ENCODE data around the gene IL4R. TPM values are rescaled to one million over a fixed set of nuclear protein-coding genes. Genes with fewer than 3 reads are reported as not detected.
"Not testable (repeated sequence)": the region's sequence is repeated elsewhere in the genome, so short reads cannot be mapped to it uniquely, and the experiment has no call there.

Gene IL4R
- total RNA-seq, 1 donor from 2014 or later, result 6.8 TPM

DNA sequence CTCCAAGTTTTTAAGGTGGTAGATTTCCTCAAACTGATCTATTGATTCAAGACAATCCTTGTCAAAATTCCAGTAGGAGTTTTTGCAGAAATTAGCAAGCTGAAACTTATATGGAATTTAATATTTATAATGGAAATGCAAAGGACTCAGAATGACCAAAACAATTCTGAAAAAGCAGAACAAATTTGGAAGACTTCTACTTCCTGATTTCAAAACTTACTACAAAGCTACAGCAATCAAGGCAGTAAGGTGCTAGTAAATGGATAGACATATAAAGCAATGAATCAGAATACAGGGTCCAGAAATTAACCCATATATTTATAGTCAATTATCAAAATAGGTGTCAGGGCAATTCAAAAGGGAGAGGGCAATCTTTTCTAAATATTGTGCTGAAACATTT lies 76.4 kb downstream of the IL4R start:
- Mint-ChIP-seq H3K27me3 (ENCODE audit: low read depth) (peaks cover 27% of the 10 kb centered on the region), H3K27ac (no peak overlapping the region), H3K4me3 (no peak overlapping the region), H3K4me1 (no peaks in the 10 kb centered on the region), H3K36me3 (no peaks in the 10 kb centered on the region), H3K9me3 (peaks cover 36% of the 10 kb centered on the region)
- TF ChIP-seq, protein P1, sequence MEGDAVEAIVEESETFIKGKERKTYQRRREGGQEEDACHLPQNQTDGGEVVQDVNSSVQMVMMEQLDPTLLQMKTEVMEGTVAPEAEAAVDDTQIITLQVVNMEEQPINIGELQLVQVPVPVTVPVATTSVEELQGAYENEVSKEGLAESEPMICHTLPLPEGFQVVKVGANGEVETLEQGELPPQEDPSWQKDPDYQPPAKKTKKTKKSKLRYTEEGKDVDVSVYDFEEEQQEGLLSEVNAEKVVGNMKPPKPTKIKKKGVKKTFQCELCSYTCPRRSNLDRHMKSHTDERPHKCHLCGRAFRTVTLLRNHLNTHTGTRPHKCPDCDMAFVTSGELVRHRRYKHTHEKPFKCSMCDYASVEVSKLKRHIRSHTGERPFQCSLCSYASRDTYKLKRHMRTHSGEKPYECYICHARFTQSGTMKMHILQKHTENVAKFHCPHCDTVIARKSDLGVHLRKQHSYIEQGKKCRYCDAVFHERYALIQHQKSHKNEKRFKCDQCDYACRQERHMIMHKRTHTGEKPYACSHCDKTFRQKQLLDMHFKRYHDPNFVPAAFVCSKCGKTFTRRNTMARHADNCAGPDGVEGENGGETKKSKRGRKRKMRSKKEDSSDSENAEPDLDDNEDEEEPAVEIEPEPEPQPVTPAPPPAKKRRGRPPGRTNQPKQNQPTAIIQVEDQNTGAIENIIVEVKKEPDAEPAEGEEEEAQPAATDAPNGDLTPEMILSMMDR (IDR thresholded peaks at IDR 0.05; ENCODE audit: unreplicated experiment), result no peak
- DNase-seq (ENCODE audit: low spot score in 2 of 2, unreplicated experiment in 2 of 2), result no peak

DNA sequence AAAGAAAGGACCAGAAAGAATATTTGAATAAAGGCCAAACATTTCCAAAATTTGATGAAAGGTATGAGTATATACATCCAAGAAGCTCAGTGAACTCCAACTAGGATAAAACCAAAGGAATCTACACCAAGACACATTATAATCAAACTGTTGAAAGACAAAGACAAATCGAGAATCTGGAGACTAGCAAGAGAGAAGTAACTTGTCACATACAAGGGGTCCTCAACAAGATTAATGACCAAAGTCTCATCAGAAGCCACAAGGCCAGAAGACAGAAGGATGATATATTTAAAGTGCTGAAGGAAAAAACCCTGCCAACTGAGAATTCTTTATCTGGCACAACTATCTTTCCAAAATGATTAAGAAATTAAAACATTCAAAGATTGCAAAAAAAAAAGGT lies 78.9 kb downstream of the IL4R start:
- peaks cover 41% of the 10 kb centered on the region for H3K9me3 Mint-ChIP-seq
- TF ChIP-seq, protein P1 (IDR thresholded peaks at IDR 0.05; ENCODE audit: unreplicated experiment), result no peak
- H3K27me3 Mint-ChIP-seq (ENCODE audit: low read depth), result peaks cover 24% of the 10 kb centered on the region
- no peaks in the 10 kb centered on the region for H3K4me1 Mint-ChIP-seq
- no peak overlapping the region for H3K27ac Mint-ChIP-seq
- H3K4me3 Mint-ChIP-seq, result no peak overlapping the region
- no peak for DNase-seq (ENCODE audit: low spot score in 2 of 2, unreplicated experiment in 2 of 2)
- no peaks in the 10 kb centered on the region for H3K36me3 Mint-ChIP-seq

DNA sequence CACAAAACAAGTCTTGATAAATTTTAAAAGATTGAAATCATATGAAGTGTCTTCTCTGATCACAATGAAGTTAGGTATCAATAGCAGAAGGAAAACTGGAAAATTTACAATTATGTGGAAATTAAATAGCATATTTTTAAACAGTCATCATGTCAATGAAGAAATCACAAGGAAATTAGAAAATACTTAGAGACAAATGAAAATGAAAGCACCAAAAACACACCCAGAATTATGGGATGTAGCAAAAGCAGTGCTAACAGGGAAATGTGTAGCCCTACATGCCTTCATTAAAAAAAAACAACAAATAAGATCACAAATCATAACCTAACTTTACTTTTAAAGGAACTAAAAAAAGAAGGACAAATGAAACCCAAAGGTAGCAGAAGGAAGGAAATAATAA lies 80.7 kb downstream of the IL4R start:
- H3K9me3 Mint-ChIP-seq, result peaks cover 41% of the 10 kb centered on the region
- TF ChIP-seq, protein P1 (IDR thresholded peaks at IDR 0.05; ENCODE audit: unreplicated experiment), result no peak
- DNase-seq (ENCODE audit: low spot score in 2 of 2, unreplicated experiment in 2 of 2), result no peak
- H3K4me3 Mint-ChIP-seq, result no peak overlapping the region
- no peak overlapping the region for H3K27ac Mint-ChIP-seq
- peaks cover 13% of the 10 kb centered on the region for H3K27me3 Mint-ChIP-seq (ENCODE audit: low read depth)
- H3K36me3 Mint-ChIP-seq, result no peaks in the 10 kb centered on the region
- H3K4me1 Mint-ChIP-seq, result no peaks in the 10 kb centered on the region

DNA sequence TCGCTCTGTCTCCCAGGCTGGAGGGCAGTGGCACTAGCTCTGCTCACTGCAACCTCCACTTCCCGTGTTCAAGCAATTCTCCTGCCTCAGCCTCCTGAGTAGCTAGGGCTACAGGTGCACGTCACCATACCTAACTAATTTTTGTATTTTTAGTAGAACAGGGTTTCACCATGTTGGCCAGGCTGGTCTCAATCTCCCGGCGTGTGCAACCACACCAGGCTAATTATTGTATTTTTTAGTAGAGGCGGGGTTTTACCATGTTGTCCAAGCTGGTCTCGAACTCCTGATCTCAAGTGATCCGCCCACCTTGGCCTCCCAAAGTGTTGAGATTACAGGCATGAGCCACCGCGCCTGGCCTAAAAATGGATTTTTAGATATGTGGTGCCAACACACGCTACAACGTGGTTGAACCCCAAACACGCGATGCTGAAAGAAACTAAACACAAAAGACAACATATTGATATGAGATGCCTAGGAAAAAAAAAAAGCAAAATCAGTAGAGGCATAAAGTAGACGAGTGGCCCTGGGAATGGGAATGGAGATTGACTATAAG lies 84.6 kb downstream of the IL4R start:
- peaks cover 27% of the 10 kb centered on the region for H3K9me3 Mint-ChIP-seq
- peaks cover 18% of the 10 kb centered on the region for H3K27me3 Mint-ChIP-seq (ENCODE audit: low read depth)
- not testable (repeated sequence) for H3K36me3 Mint-ChIP-seq; H3K27ac Mint-ChIP-seq; DNase-seq (ENCODE audit: low spot score in 2 of 2, unreplicated experiment in 2 of 2); H3K4me1 Mint-ChIP-seq; H3K4me3 Mint-ChIP-seq

DNA sequence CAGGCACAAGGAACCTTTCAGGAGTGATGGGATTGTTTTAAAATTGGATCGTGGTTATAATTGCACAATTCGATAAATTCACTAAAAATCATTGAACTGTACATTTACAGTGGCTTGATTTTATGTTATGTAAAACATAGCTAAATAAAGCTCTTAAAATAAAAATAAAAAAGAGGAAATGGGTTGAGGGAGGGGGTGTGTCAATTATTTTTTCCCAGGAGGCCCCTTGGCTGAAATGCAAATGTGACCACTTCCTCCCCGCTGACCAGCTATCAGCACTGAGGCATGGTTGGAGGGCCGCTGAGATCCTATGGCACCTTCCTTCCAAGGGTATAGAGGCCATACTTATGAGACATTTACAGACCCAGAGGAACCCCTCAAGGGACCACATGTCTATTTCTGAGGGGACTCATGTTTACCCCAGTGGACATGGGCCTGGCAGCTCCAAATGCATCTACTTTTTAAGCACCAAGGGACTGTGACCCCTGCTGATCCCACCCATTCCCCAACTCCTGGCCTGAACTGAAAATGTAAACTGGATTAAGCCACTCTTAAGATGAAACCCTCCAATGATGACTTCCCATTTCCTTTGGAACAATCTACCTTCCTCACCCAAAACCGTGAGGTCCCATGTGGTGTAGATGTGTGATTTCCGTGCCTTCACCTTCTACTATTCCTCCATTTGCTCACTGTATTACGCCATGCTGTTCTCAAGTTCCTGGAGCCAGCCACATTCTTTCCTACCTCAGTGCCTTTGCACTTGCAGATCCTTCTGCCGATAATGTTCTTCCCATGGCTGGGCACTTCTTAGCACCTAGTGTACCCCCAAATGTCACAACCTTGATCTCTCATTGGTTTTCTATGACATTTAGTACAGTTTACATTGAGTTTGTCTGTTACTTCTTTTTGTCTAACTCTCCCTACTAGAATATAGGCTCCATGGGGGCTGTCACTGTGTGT lies 85.4 kb downstream of the IL4R start:
- peaks cover 23% of the 10 kb centered on the region for H3K9me3 Mint-ChIP-seq
- H3K27ac Mint-ChIP-seq, result no peak overlapping the region
- peaks cover 20% of the 10 kb centered on the region for H3K27me3 Mint-ChIP-seq (ENCODE audit: low read depth)
- TF ChIP-seq, protein P1 (IDR thresholded peaks at IDR 0.05; ENCODE audit: unreplicated experiment), result no peak
- H3K4me1 Mint-ChIP-seq, result peaks cover 2% of the 10 kb centered on the region
- no peaks in the 10 kb centered on the region for H3K36me3 Mint-ChIP-seq
- H3K4me3 Mint-ChIP-seq, result no peak overlapping the region
- DNase-seq (ENCODE audit: low spot score in 2 of 2, unreplicated experiment in 2 of 2), result no peak

DNA sequence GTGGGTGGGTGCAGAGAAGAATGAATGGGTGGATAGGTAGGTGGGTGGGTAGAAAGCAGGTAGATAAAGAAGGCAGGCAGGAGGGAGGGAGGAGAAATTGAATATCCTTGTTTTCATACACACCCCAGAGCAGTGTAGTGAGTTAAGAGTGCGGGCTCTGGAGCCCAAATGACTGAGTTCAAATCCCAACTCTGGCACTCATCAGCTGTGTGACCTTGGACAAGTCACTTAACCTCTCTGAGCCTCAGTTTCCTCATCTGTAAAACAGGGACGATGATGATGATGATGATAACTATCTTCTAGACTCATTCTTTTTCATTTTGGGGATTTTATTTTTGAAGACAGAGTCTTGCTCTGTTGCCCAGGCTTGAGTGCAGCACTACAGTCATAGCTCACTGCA lies 86.2 kb downstream of the IL4R start:
- H3K27me3 Mint-ChIP-seq (ENCODE audit: low read depth), result peaks cover 17% of the 10 kb centered on the region
- no peak for DNase-seq (ENCODE audit: low spot score in 2 of 2, unreplicated experiment in 2 of 2)
- no peak overlapping the region for H3K4me3 Mint-ChIP-seq
- H3K27ac Mint-ChIP-seq, result no peak overlapping the region
- H3K36me3 Mint-ChIP-seq, result no peaks in the 10 kb centered on the region
- TF ChIP-seq, protein P1 (IDR thresholded peaks at IDR 0.05; ENCODE audit: unreplicated experiment), result no peak
- H3K4me1 Mint-ChIP-seq, result peaks cover 2% of the 10 kb centered on the region
- H3K9me3 Mint-ChIP-seq, result peaks cover 16% of the 10 kb centered on the region
